Fibroblast of skin of left quadriceps (primary cell): Measurements from ENCODE around the gene CGRRF1.

Source experiments
- DNase-seq, 2 experiments: peaks; one replicate each; pipeline ENCODE4 v3.0.0-alpha.2; 2013; ENCODE audit warnings: low read depth in 2 of 2

Gene CGRRF1

GRCh38 chr14:54548491-54548890 is 38.8 kb downstream of the CGRRF1 start:
- no peak for DNase-seq

DNA sequence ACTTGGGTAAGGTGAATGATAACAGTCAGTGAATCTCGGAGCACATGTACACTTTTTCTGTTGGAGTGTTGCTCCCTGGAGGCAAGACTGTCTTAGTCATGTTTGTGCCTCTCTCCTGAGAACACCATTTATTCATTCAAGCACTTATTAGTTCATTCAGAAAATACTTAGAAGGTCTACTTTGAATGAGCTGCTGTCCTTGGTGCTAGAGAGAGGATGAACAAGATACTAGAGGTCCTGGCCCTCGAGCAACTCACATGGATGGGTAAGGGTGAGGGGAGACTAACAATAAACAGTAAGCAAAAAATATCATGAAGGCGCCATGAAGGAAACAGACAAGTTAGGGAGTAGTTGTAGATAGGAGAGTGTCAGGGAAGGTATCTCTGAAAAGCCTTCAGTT is 40.2 kb downstream of the CGRRF1 start:
- no peak for DNase-seq

DNA sequence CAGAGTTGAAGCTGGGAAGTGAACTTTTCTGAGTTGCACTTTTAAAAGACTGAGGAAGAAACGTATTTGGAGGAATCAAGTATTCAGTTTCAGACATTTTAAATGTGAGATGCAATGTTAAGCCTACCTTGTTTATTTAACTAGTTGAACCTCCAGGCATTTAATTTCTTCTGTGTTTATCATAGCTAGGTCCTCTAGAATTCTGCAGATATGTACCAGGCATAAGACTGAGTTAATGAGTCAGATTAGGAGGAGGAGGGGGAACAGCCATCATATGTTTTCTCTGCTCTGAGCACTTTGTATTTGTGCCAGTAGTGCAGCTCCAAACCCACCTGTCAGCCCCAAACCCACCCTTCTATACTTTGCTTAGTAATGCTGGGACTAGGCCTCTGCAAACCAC is 40.8 kb downstream of the CGRRF1 start:
- DNase-seq, result no peak

GRCh38 chr14:54554401-54554800 is 44.7 kb downstream of the CGRRF1 start:
- DNase-seq, result no peak

DNA sequence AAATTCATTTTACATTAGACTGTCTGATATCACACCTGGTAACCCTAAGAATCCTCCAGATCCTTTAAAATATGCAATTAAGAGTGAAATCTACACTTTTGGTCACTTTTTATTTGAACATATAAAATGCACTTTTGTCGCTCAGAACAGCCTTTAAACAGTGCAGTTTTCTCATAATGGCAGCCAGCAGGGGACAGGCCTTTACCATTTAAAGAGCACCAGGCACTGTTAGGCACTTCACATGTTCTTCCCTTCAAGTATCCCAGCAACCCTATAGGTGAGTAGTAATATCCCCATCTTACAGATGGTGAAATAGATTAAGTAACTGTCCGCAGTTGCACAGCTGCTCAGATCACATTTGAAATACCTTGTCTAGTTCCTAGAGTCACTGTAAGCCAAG is 45.9 kb downstream of the CGRRF1 start:
- no peak for DNase-seq

DNA sequence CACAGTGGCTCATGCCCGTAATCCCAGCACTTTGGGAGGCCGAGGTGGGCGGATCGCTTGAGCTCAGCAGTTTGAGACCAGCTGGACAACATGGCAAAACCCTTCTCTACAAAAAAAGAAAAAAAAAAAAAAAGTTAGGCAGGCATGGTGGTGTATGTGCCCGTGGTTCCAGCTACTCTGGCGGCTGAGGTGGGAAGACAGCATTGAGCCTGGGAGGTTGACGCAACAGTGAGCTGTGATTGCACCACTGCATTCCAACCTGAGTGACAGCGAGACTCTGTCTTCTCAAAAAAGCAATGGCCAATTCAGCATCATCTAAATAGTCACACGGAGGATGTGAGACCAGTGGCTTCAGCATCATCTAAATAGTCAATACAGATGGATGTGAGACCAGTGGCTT is 46.8 kb downstream of the CGRRF1 start:
- no peak for DNase-seq

GRCh38 chr14:54562334-54562733 is 52.6 kb downstream of the CGRRF1 start:
- peak; percentile 58 to 63 for DNase-seq

GRCh38 chr14:54564071-54564867 is 54.6 kb downstream of the CGRRF1 start:
- DNase-seq, result no peak

- no peak for DNase-seq
Measured at GRCh38 chr14:54564868-54565784, 55.4 kb downstream of the CGRRF1 start.

GRCh38 chr14:54565785-54566409 is 56.2 kb downstream of the CGRRF1 start:
- peak; percentile 91 to 93 for DNase-seq

DNA sequence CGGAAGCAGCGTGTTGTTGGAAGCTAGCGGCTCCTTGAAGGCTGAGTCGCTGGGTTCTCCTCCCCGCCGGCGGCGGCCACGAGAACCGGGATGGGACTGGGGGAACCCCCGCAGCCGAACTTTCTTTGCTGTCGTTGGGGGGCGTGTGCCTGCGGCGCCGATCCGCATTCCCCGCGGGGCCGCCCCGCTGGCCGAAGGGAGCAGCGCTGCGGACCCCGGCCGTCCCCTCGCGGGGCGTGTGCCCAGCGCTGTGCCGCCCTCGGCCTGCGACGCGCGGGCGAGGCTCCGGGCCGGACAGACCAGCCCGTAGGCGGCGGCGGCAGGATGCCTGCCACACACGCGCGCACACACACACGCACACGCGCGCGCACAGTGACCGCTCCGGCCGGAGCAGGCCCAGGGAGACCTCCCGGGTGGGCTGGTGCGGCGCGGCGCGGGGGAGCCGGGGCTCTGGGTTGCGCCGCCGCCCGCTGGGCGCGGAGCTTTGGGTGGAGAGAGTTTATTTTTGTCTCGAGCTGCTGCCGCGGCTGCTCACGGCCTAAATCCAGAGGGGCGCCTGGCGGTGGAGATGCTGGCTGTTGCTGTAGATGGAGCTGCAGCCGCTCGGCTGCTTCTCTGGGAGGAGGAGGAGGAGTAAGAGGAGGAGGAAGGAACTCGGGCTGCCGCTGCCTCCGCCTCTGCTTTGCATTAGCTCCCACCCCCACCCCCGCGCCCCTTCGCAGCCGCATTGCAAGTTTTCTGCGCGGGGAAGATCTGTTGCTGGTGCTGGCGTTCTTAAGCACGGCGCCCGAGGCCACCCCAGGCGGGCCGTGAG is 56.9 kb downstream of the CGRRF1 start, which contains the start of gene SAMD4A:
Gene SAMD4A (plus strand): TSS at position 719 of the 814 bp plus-strand sequence. CDS start 789 bp downstream, outside the sequence.
- peak; percentile 81 to 82 for DNase-seq

DNA sequence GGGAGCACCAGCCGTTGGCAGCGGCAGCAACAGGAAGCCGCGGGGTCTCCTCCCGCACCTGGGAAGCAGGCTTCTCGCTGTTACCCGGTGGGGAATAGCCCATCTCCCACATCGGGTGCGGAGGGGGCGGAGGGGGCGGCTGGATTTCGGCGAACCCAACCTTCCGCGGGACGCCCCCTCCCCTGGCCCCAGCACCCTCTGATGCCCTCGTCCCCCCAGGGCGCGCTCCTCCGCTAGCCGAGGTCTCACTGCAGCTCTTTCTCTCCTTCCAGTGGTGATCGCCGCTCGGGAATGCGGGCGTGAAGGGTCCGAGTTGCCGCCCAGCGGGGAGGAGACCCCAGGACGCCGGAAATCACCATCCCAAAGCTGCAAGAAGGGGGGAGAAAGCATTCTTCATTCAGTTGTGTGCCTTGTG is 57.5 kb downstream of the CGRRF1 start:
- DNase-seq, result no peak

DNA sequence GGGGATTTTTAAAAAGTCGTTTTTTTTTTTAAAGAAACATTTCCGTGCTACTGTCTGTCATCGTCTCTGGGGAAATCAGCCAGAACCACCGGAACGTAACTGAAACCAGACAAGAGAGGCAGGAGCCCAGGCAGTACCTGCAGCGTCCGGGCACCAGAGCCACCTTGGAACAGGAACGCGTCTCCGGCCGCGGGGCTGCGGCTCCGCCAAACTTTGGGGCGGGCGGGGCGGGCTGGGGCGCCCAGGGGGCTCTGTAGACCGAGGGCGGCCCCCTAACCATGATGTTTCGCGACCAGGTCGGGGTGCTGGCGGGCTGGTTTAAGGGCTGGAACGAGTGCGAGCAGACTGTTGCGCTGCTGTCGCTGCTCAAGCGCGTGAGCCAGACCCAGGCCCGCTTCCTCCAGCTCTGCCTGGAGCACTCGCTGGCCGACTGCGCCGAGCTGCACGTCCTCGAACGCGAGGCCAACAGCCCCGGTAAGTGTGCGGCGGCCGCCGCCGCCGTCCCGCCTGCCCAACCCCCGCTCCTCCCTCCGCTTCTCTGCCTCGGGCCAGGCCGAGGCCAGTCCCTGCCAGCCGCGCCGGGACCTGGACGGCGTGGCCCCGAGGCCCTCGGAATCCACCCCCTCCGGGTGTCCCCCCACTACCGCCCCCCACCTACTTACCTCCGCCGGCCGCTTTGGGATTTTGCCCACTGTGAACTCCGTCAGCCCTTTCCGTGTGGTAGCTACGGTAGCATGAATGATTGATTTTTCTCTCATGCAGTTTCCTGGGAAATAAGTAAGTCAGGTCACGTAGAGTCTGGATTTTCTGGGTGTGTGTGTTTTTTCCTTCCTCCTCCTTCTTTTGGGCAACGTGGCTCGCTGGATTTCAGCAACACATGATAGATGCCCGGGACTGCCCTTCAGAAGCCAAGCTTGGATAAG is 58.2 kb downstream of the CGRRF1 start:
- no peak for DNase-seq

GRCh38 chr14:54568821-54569595 is 59.3 kb downstream of the CGRRF1 start:
- DNase-seq, result no peak

GRCh38 chr14:54570047-54570446 is 60.3 kb downstream of the CGRRF1 start:
- DNase-seq, result no peak

- DNase-seq, result no peak
Measured at GRCh38 chr14:54570631-54571415, 61.1 kb downstream of the CGRRF1 start.

DNA sequence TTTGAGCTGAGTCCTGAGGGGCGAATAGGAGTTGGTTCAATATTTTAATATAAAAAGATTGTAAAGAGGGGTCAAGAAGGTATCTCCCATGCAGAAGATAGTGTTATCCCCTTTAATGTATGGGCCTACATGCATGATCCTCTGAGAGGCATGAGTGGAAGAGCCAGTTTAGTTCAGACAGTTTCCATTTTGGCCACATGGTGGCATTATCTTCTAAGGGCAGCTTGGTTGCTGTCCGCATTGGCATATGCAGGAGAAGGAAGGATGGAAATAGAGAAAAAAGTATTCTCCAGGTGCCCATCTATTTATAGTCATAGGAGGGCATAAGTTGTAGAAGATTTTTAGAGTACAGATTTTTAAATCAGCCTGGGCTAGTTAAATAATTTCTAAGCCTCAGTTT is 62.6 kb downstream of the CGRRF1 start:
- DNase-seq, result no peak

GRCh38 chr14:54574528-54574927 is 64.8 kb downstream of the CGRRF1 start:
- DNase-seq, result no peak

GRCh38 chr14:54577494-54577893 is 67.8 kb downstream of the CGRRF1 start:
- no peak for DNase-seq
